Karpas-422 (cell line): ENCODE measurements around the gene BICRA. TPM values are rescaled to one million over a fixed set of nuclear protein-coding genes. Genes with fewer than 3 reads are reported as not detected.
"Not testable (repeated sequence)": the region's sequence is repeated elsewhere in the genome, so short reads cannot be mapped to it uniquely, and the experiment has no call there.

Experiments
- DNase-seq: peaks from one replicate; pipeline ENCODE4 v3.0.0-alpha.2; 2015
- H2AFZ ChIP-seq: fragments of 200-600 bp; sonication (generic); 2 replicates; pipeline ENCODE4 v1.6.1; 2014; ENCODE audit warnings: antibody characterized with exemption, low read length, mixed read lengths
- H3K27ac ChIP-seq: fragments of 200-600 bp; sonication (generic); 2 replicates; pipeline ENCODE4 v1.5.1; 2014; ENCODE audit warnings: mild to moderate bottlenecking, low read length, moderate library complexity
- H3K27me3 ChIP-seq: fragments of 200-600 bp; sonication (generic); 2 replicates; pipeline ENCODE4 v1.6.1; 2014; ENCODE audit warnings: low read length, mixed read lengths
- H3K36me3 ChIP-seq: fragments of 200-600 bp; sonication (generic); 2 replicates; pipeline ENCODE4 v1.6.1; 2014; ENCODE audit warnings: low read length, mixed read lengths; ENCODE audit not compliant: insufficient read depth
- H3K4me1 ChIP-seq: fragments of 200-600 bp; sonication (generic); 2 replicates; pipeline ENCODE4 v1.6.1; 2014; ENCODE audit warnings: mild to moderate bottlenecking, low read length, mixed read lengths
- H3K4me2 ChIP-seq: fragments of 200-600 bp; sonication (generic); 2 replicates; pipeline ENCODE4 v1.6.1; 2014; ENCODE audit warnings: low read length, low read depth, mild to moderate bottlenecking; ENCODE audit not compliant: poor library complexity, severe bottlenecking
- H3K4me3 ChIP-seq: fragments of 200-600 bp; sonication (generic); 2 replicates; pipeline ENCODE4 v1.5.1; 2014; ENCODE audit warnings: mild to moderate bottlenecking, antibody characterized with exemption, low read length, mixed read lengths
- H3K79me2 ChIP-seq: fragments of 200-600 bp; sonication (generic); 2 replicates; pipeline ENCODE4 v1.6.1; 2014; ENCODE audit warnings: mild to moderate bottlenecking, low read length, mixed read lengths
- H3K9ac ChIP-seq: fragments of 200-600 bp; sonication (generic); 2 replicates; pipeline ENCODE4 v1.6.0; 2014; ENCODE audit warnings: low read length
- H3K9me2 ChIP-seq: fragments of 200-600 bp; sonication (generic), shearing (Covaris generic); replicated peaks from 2 replicates; pipeline ENCODE4 v1.6.0; 2014; ENCODE audit warnings: mild to moderate bottlenecking, low read length, moderate library complexity; ENCODE audit not compliant: insufficient read depth
- H3K9me3 ChIP-seq: fragments of 300-700, 200-600 bp; sonication (generic); 2 replicates; pipeline ENCODE4 v1.6.1; 2014; ENCODE audit warnings: low read length, mixed read lengths
- H4K20me1 ChIP-seq: fragments of 200-600 bp; sonication (generic); 2 replicates; pipeline ENCODE4 v1.6.1; 2014; ENCODE audit warnings: mild to moderate bottlenecking, antibody characterized with exemption, low read length, low read depth; ENCODE audit not compliant: insufficient read depth
- total RNA-seq: library from RNA; depleted of rRNA; stranded (reverse); fragments of >200 nt; shearing (Covaris generic); gene quantifications from 2 replicates; pipeline ENCODE4 v1.2.3, GENCODE V29; 2014; ENCODE audit warnings: low replicate concordance

The BICRA gene
- total RNA-seq, 1 experiment from 2014 or later, result 1.8 TPM

- H3K4me2 ChIP-seq, result no peak overlapping the region
- no peak overlapping the region for H3K9ac ChIP-seq
- no peaks in the 10 kb centered on the region for H3K9me3 ChIP-seq
These were observed 110.3 kb downstream of the BICRA start for GRCh38 chr19:47719047-47719859.

DNA sequence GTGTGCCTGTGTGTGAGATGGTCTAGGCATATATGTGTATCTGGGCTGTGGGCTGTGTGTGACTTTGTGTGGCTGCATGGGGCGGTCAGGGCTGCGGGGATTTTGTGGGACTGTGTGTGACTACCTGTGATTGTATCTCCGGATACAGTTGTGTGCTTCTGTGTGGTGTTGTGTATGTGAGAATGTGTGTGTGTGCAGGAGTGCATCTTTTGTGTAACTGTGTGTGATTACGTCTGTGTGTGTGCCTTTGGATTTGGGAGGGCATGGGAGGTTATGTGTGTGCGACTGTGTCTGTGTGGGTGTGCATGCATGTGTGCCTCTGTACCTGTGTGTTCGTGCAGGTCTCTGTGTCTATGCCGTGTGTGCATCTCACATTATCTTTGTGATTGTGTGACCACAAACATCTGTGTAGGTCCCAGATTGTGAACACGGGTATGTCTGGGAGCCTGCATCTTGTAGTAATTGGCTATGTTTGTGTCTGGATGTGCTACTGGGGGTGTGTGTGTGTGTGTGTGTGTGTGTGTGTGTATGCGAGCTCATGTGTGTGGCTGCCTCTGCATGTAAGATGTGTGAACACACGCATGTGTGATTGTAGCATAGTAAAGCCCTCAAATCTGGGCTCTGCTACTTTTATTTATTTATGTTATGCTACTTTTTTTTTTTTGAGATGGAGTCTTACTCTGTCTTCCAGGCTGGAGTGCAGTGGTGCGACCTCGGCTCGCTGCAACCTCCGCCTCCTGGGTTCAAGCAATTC lies 111.9 kb downstream of the BICRA start:
- no peak overlapping the region for H2AFZ ChIP-seq
- H3K4me3 ChIP-seq, result no peak overlapping the region
- H3K9ac ChIP-seq, result no peak overlapping the region
- H3K9me3 ChIP-seq, result no peaks in the 10 kb centered on the region
- no peaks in the 10 kb centered on the region for H4K20me1 ChIP-seq
- DNase-seq, result no peak
- H3K27me3 ChIP-seq, result no peaks in the 10 kb centered on the region
- H3K79me2 ChIP-seq, result no peaks in the 10 kb centered on the region
- no peak overlapping the region for H3K27ac ChIP-seq
- no peaks in the 10 kb centered on the region for H3K36me3 ChIP-seq
- no peaks in the 10 kb centered on the region for H3K4me1 ChIP-seq
- no peaks in the 10 kb centered on the region for H3K9me2 ChIP-seq
- H3K4me2 ChIP-seq, result no peak overlapping the region

More at GRCh38 chr19:47719047-47719859, 110.3 kb downstream of the BICRA start:
- no peak for DNase-seq
- Histone ChIP-seq H3K36me3 (no peaks in the 10 kb centered on the region), H3K4me3 (no peak overlapping the region), H3K27me3 (no peaks in the 10 kb centered on the region), H3K27ac (no peak overlapping the region), H4K20me1 (no peaks in the 10 kb centered on the region), H3K4me1 (no peaks in the 10 kb centered on the region), H3K9me2 (no peaks in the 10 kb centered on the region), H2AFZ (no peak overlapping the region), H3K79me2 (no peaks in the 10 kb centered on the region)

DNA sequence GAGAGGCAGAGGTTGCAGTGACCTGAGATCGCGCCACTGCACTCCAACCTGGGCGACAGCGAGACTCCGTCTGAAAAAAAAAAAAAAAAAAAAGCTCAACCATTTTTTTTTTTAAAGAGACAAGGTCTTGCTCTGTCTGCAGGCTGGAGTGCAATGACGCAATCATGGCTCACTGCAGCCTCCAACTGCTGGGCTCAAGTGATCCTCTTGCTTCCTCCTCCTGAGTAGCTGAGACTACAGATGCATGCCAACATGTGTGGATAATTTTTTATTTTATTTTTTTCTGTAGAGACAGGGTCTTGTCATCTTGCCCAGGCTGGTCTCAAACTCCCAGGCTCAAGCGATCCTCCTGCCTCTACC lies 114.6 kb downstream of the BICRA start:
- Histone ChIP-seq H4K20me1 (no peaks in the 10 kb centered on the region), H3K9me2 (no peaks in the 10 kb centered on the region), H3K27ac (no peak overlapping the region), H3K4me2 (no peak overlapping the region), H2AFZ (no peak overlapping the region), H3K27me3 (no peaks in the 10 kb centered on the region), H3K9ac (no peak overlapping the region), H3K4me3 (no peak overlapping the region), H3K79me2 (no peaks in the 10 kb centered on the region), H3K4me1 (no peaks in the 10 kb centered on the region), H3K9me3 (no peaks in the 10 kb centered on the region), H3K36me3 (no peaks in the 10 kb centered on the region)
- DNase-seq, result peak; percentile 63

DNA sequence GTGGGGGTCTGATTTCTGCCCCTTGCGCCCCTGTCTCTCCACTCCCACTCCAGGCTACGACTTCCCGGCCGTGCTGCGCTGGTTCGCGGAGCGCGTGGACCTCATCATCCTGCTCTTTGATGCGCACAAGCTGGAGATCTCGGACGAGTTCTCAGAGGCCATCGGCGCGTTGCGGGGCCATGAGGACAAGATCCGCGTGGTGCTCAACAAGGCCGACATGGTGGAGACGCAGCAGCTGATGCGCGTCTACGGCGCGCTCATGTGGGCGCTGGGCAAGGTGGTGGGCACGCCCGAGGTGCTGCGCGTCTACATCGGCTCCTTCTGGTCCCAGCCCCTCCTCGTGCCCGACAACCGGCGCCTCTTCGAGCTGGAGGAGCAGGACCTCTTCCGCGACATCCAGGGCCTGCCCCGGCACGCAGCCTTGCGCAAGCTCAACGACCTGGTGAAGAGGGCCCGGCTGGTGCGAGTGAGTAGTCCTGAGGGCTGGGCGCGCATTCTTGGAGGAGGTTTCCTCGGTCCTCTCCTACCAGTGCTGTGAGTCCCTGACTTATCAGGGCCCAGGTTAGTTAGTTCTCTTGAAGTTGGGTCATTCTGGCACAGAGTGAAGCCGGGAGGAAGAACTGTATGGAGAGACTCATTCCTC lies 116.9 kb downstream of the BICRA start:
- H3K4me1 ChIP-seq, result no peaks in the 10 kb centered on the region
- H2AFZ ChIP-seq, result no peak overlapping the region
- H3K4me3 ChIP-seq, result no peak overlapping the region
- no peaks in the 10 kb centered on the region for H4K20me1 ChIP-seq
- H3K36me3 ChIP-seq, result no peaks in the 10 kb centered on the region
- no peaks in the 10 kb centered on the region for H3K9me3 ChIP-seq
- no peaks in the 10 kb centered on the region for H3K79me2 ChIP-seq
- no peak overlapping the region for H3K27ac ChIP-seq
- no peak overlapping the region for H3K4me2 ChIP-seq
- H3K9ac ChIP-seq, result no peak overlapping the region
- DNase-seq, result no peak
- H3K9me2 ChIP-seq, result no peaks in the 10 kb centered on the region
- H3K27me3 ChIP-seq, result no peaks in the 10 kb centered on the region

GRCh38 chr19:47726467-47726866 lies 117.5 kb downstream of the BICRA start:
- H3K9me2 ChIP-seq, result no peaks in the 10 kb centered on the region
- no peaks in the 10 kb centered on the region for H3K36me3 ChIP-seq
- no peak overlapping the region for H2AFZ ChIP-seq
- H4K20me1 ChIP-seq, result no peaks in the 10 kb centered on the region
- no peak overlapping the region for H3K9ac ChIP-seq
- H3K4me2 ChIP-seq, result no peak overlapping the region
- H3K4me3 ChIP-seq, result no peak overlapping the region
- no peaks in the 10 kb centered on the region for H3K27me3 ChIP-seq
- H3K27ac ChIP-seq, result no peak overlapping the region
- no peaks in the 10 kb centered on the region for H3K4me1 ChIP-seq
- DNase-seq, result no peak
- no peaks in the 10 kb centered on the region for H3K9me3 ChIP-seq
- no peaks in the 10 kb centered on the region for H3K79me2 ChIP-seq

DNA sequence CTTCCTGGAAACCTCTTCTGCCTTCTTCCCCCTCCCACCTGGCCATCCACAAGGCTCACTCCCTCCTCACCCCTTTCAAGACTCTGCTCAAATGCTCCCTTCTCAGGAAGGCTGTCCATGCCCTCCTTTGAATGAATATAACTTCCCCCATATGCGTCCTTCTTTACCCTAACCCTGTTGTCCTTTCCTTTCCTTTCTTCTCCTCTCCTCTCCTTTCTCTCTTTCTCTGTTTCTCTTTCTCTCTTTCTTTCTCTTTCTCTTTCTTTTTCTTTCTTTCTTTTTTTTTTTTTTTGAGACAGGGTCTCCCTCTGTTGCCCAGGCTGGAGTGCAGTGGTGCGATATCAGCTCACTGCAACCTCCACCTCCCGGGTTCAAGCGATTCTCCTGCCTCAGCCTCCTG lies 119.4 kb downstream of the BICRA start:
- H3K4me3 ChIP-seq, H3K79me2 ChIP-seq, H3K4me1 ChIP-seq, H3K9me3 ChIP-seq, H2AFZ ChIP-seq, H4K20me1 ChIP-seq, H3K27me3 ChIP-seq, H3K9me2 ChIP-seq, H3K27ac ChIP-seq, H3K4me2 ChIP-seq, H3K9ac ChIP-seq, H3K36me3 ChIP-seq, DNase-seq: not testable (repeated sequence)

- no peaks in the 10 kb centered on the region for H4K20me1 ChIP-seq
- no peaks in the 10 kb centered on the region for H3K27me3 ChIP-seq
- H3K4me2 ChIP-seq, result no peak overlapping the region
- H3K4me3 ChIP-seq, result no peak overlapping the region
- H3K27ac ChIP-seq, result no peak overlapping the region
- no peak overlapping the region for H2AFZ ChIP-seq
- no peaks in the 10 kb centered on the region for H3K9me2 ChIP-seq
- H3K79me2 ChIP-seq, result no peaks in the 10 kb centered on the region
- H3K36me3 ChIP-seq, result no peaks in the 10 kb centered on the region
- no peaks in the 10 kb centered on the region for H3K9me3 ChIP-seq
- no peak overlapping the region for H3K9ac ChIP-seq
- DNase-seq, result no peak
- H3K4me1 ChIP-seq, result no peaks in the 10 kb centered on the region
These were observed 120.5 kb downstream of the BICRA start for GRCh38 chr19:47729468-47729798.

GRCh38 chr19:47729799-47730520 lies 121.0 kb downstream of the BICRA start:
- no peak for DNase-seq
- H3K9ac ChIP-seq, result no peak overlapping the region
- H3K27ac ChIP-seq, result no peak overlapping the region
- no peak overlapping the region for H2AFZ ChIP-seq
- H3K9me2 ChIP-seq, result no peaks in the 10 kb centered on the region
- H3K4me3 ChIP-seq, result no peak overlapping the region
- H3K79me2 ChIP-seq, result no peaks in the 10 kb centered on the region
- no peaks in the 10 kb centered on the region for H4K20me1 ChIP-seq
- H3K27me3 ChIP-seq, result no peaks in the 10 kb centered on the region
- no peak overlapping the region for H3K4me2 ChIP-seq
- no peaks in the 10 kb centered on the region for H3K4me1 ChIP-seq
- no peaks in the 10 kb centered on the region for H3K36me3 ChIP-seq
- no peaks in the 10 kb centered on the region for H3K9me3 ChIP-seq
